Measurements from ENCODE around the gene HPF1.
"Not testable (repeated sequence)": the region's sequence is repeated elsewhere in the genome, so short reads cannot be mapped to it uniquely, and the experiment has no call there.

The HPF1 gene

DNA sequence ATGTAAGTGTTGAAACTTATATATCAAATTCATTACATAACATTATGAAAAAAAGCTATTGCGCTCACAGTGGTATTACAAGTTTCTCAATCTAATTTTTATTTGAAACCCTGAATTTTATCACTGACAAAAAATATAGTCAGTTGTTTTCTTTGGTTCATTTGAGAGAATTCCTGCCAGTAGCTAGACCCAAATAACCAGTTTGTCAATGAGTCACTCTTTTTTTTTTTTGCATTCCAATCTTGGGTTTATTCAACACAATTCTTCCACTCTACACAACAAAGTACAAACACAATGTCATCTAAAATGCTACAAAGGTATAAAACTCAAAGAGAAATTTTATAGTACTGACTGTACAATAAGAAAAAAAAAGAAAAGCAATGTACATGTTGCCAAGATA is 13.1 kb downstream of the HPF1 start:
- no peak for DNase-seq (ENCODE audit: insufficient read length, low spot score)
- FAIRE-seq: no peak

- no peak for FAIRE-seq
- DNase-seq (ENCODE audit: insufficient read length, low spot score): no peak
These were observed 16.2 kb downstream of the HPF1 start for GRCh38 chr4:169741569-169741968.

GRCh38 chr4:169738604-169739003 is 19.1 kb downstream of the HPF1 start:
- DNase-seq (ENCODE audit: insufficient read length, low spot score); FAIRE-seq: not testable (repeated sequence)

GRCh38 chr4:169730564-169730963 is 27.2 kb downstream of the HPF1 start:
- no peak for FAIRE-seq
- no peak for DNase-seq (ENCODE audit: insufficient read length, low spot score)

GRCh38 chr4:169727616-169728015 is 30.1 kb downstream of the HPF1 start:
- FAIRE-seq: peak; percentile 23

GRCh38 chr4:169724260-169724659 is 33.5 kb downstream of the HPF1 start:
- no peak for DNase-seq (ENCODE audit: insufficient read length, low spot score)

More at GRCh38 chr4:169727616-169728015, 30.1 kb downstream of the HPF1 start:
- DNase-seq (ENCODE audit: insufficient read length, low spot score): no peak

DNA sequence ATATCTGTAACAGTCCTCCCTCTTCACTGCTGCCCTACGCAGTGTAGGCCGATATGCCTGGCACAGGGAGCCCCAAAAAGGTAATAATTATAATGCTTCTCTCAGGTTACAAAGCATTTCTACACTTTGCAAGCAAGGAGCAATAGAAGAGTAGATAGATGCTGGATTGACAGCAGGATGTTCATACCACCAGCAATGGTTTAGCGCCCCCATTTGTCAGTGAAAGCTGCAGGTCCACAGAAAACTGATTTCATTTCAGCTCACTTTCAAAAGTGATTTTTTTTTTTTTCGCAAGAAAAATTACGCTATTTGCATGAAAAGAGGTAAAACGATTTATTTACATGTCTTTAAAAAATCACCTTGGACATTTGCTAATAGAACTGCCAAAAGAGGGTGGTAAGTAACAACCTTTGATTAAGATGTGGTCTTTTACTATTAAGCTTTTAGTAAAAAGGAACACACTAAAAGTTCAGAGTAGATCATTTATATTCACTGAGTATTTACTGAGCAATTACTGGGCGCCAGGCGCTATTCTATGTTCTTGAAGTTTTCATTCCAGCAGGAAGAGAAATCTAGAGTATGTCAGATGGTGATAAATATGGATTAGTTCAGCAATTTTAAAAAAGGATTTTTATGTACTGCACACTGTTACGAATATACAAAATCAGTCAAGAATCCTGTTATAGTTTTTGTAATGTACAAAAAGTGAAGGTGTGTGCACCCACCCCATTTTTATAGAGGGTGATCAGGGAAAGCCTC is 34.4 kb downstream of the HPF1 start:
- no peak for FAIRE-seq

More at GRCh38 chr4:169724260-169724659, 33.5 kb downstream of the HPF1 start:
- FAIRE-seq: no peak

DNA sequence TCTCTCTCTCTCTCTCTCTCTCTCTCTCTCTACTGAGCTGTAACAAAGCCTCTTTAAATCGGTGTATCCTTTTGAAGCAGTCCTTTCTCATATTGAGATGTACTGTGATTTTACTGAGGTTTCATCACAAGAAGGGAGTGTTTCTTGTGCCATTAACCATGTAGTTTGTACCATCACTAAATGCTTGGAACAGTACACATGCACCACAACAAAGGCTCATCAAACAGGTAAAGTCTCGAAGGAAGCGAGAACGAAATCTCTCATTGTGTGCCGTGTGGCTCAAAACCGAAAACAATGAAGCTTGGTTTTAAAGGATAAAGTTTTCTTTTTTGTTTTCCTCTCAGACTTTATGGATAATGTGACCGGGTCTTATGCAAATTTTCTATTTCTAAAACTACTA is 37.2 kb downstream of the HPF1 start:
- DNase-seq (ENCODE audit: insufficient read length, low spot score) (no peak), FAIRE-seq (no peak)

More for the DNA sequence above, 34.4 kb downstream of the HPF1 start:
- DNase-seq (ENCODE audit: insufficient read length, low spot score): no peak

GRCh38 chr4:169716677-169717076 is 41.1 kb downstream of the HPF1 start:
- FAIRE-seq (peak; percentile 21), DNase-seq (ENCODE audit: insufficient read length, low spot score) (no peak)

DNA sequence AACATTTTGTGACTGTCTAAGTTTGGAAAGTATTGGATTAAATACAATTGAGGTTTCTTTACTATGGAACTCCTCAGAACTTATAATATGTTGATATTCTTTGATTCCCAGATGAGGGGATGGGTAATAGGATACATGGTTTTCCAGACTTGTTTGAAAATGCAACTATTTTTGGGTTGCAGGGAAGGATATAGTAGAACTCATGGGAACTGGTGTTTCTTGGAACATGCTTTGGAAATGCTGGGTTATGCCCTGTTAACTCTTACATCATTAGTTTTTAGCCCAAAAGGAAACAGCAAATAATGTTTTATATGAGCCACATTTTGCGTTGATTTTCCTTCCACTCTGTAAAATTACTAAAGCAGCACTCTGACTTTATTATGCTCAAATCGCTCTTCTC is 41.9 kb downstream of the HPF1 start:
- no peak for DNase-seq (ENCODE audit: insufficient read length, low spot score)
- FAIRE-seq: no peak

GRCh38 chr4:169707958-169708643 is 49.6 kb downstream of the HPF1 start:
- DNase-seq (ENCODE audit: insufficient read length, low spot score) (no peak), FAIRE-seq (no peak)

- FAIRE-seq: no peak
- no peak for DNase-seq (ENCODE audit: insufficient read length, low spot score)
These were observed 59.4 kb downstream of the HPF1 start for GRCh38 chr4:169698331-169698730.

DNA sequence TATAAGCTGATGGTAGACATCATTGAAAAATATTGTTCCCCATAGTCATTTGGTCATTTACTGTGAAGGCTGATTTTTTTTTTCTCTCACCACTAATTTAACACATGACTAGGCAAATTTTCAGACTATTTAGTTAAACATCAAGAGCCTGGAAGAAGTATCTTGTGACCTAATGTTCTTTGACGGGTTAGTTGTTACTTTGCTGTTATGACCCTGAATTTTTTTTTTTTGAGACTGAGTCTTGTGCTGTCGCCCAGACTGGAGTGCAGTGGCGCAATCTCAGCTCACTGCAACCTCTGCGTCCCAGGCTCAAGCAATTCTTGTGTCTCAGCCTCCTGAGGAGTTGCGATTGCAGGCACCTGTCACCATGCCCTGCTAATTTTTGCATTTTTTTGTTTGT is 67.0 kb downstream of the HPF1 start:
- FAIRE-seq (no peak), DNase-seq (ENCODE audit: insufficient read length, low spot score) (no peak)

GRCh38 chr4:169689681-169690080 is 68.1 kb downstream of the HPF1 start:
- DNase-seq (ENCODE audit: insufficient read length, low spot score) (no peak), FAIRE-seq (no peak)

GRCh38 chr4:169682372-169683047 is 75.2 kb downstream of the HPF1 start:
- FAIRE-seq (peak; percentile 55), DNase-seq (ENCODE audit: insufficient read length, low spot score) (no peak)
